ENCODE data around the gene KLHL25. TPM values are rescaled to one million over a fixed set of nuclear protein-coding genes. Genes with fewer than 3 reads are reported as not detected.

Gene KLHL25
- total RNA-seq, 1 donor from 2014 or later = 9.0 TPM

GRCh38 chr15:85777250-85778106, 17.2 kb downstream of the KLHL25 start:
- H3K4me3 Mint-ChIP-seq = no peak overlapping the region
- peaks cover 24% of the 10 kb centered on the region for H3K4me1 Mint-ChIP-seq
- no peaks in the 10 kb centered on the region for H3K9me3 Mint-ChIP-seq
- H3K27me3 Mint-ChIP-seq = no peaks in the 10 kb centered on the region
- DNase-seq = no peak
- no peaks in the 10 kb centered on the region for H3K36me3 Mint-ChIP-seq (ENCODE audit: low read depth)
- H3K27ac Mint-ChIP-seq = no peak overlapping the region
- intact Hi-C loops (cut with micrococcal nuclease) = no loop called here

GRCh38 chr15:85773970-85774369, 20.8 kb downstream of the KLHL25 start:
- Mint-ChIP-seq H3K27ac (no peak overlapping the region), H3K36me3 (ENCODE audit: low read depth) (no peaks in the 10 kb centered on the region), H3K9me3 (no peaks in the 10 kb centered on the region), H3K27me3 (no peaks in the 10 kb centered on the region), H3K4me1 (peaks cover 3% of the 10 kb centered on the region), H3K4me3 (no peak overlapping the region)
- intact Hi-C loops (cut with micrococcal nuclease) = no loop called here
- DNase-seq = no peak

DNA sequence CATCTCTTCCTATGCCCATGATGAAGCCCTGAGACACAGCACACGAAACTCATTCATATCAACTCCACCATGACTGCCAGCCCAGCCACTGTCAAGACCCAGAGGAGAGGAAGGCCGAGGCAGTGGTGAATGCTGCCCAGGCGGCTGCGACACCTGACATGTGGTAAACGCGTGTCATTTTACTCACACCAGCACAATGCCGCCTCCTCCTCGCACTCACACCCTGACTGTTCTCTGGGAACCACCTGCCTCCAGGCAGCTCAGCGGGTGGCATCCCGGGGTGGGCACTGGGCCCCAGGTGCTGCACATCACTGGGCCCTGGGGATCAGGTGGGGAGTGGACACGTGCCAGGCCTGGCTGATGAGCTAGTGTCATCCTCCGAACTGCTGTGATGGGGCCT, 21.5 kb downstream of the KLHL25 start:
- Mint-ChIP-seq H3K9me3 (no peaks in the 10 kb centered on the region), H3K4me1 (peaks cover 3% of the 10 kb centered on the region), H3K27me3 (no peaks in the 10 kb centered on the region), H3K36me3 (ENCODE audit: low read depth) (no peaks in the 10 kb centered on the region), H3K4me3 (no peak overlapping the region), H3K27ac (no peak overlapping the region)
- intact Hi-C loops (cut with micrococcal nuclease) = no loop called here
- no peak for DNase-seq

DNA sequence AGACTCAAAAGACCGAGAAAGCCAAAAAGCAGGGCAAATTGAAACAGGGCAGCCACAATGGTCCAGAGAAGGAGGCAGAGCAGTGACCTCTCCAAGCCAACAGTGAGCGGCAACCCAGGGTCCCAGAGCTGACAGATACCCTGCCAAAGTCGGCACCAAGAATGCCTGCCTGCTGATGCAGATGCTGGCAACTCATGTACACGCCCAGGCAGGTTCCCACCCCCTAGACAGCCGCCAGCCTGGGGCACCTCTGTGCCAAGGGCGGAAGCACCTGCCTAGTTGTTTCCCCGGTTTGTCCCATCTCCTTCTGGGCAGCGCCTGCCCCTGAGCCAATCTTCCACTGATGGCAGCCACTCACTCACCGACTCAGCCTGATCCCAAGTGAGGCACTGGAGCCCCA, 22.1 kb downstream of the KLHL25 start:
- no peaks in the 10 kb centered on the region for H3K36me3 Mint-ChIP-seq (ENCODE audit: low read depth)
- DNase-seq = no peak
- intact Hi-C loops (cut with micrococcal nuclease) = no loop called here
- no peaks in the 10 kb centered on the region for H3K9me3 Mint-ChIP-seq
- no peaks in the 10 kb centered on the region for H3K4me1 Mint-ChIP-seq
- no peak overlapping the region for H3K4me3 Mint-ChIP-seq
- H3K27me3 Mint-ChIP-seq = no peaks in the 10 kb centered on the region
- H3K27ac Mint-ChIP-seq = no peak overlapping the region

- H3K36me3 Mint-ChIP-seq (ENCODE audit: low read depth) = no peaks in the 10 kb centered on the region
- no peaks in the 10 kb centered on the region for H3K9me3 Mint-ChIP-seq
- H3K4me3 Mint-ChIP-seq = no peak overlapping the region
- no peak for DNase-seq
- H3K27ac Mint-ChIP-seq = no peak overlapping the region
- intact Hi-C loops (cut with micrococcal nuclease) = no loop called here
- H3K4me1 Mint-ChIP-seq = no peaks in the 10 kb centered on the region
- no peaks in the 10 kb centered on the region for H3K27me3 Mint-ChIP-seq
Observed at GRCh38 chr15:85771781-85772445, 22.8 kb downstream of the KLHL25 start.

DNA sequence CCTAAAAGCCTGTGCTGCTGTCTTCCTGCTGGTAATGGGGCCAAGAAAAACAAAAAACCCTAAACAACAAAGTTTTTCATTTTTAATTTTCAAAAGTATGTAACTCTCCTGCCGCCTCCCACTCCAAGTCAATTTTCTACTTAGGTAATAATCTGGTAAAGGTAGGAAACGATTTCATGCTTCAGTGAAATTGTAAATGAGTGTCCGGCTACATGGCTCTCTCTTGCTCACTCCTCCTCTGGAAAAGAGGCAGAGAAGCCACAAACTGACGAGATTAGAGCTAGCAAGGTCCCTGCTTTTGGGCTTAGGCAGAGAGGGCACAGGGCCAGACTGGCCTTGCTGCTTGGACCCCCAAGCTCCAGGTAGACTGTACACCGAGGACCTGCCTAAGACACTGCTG, 23.5 kb downstream of the KLHL25 start:
- no peak overlapping the region for H3K4me3 Mint-ChIP-seq
- no peaks in the 10 kb centered on the region for H3K27me3 Mint-ChIP-seq
- H3K27ac Mint-ChIP-seq = no peak overlapping the region
- no peaks in the 10 kb centered on the region for H3K36me3 Mint-ChIP-seq (ENCODE audit: low read depth)
- intact Hi-C loops (cut with micrococcal nuclease) = no loop called here
- no peaks in the 10 kb centered on the region for H3K9me3 Mint-ChIP-seq
- H3K4me1 Mint-ChIP-seq = no peaks in the 10 kb centered on the region
- DNase-seq = no peak

DNA sequence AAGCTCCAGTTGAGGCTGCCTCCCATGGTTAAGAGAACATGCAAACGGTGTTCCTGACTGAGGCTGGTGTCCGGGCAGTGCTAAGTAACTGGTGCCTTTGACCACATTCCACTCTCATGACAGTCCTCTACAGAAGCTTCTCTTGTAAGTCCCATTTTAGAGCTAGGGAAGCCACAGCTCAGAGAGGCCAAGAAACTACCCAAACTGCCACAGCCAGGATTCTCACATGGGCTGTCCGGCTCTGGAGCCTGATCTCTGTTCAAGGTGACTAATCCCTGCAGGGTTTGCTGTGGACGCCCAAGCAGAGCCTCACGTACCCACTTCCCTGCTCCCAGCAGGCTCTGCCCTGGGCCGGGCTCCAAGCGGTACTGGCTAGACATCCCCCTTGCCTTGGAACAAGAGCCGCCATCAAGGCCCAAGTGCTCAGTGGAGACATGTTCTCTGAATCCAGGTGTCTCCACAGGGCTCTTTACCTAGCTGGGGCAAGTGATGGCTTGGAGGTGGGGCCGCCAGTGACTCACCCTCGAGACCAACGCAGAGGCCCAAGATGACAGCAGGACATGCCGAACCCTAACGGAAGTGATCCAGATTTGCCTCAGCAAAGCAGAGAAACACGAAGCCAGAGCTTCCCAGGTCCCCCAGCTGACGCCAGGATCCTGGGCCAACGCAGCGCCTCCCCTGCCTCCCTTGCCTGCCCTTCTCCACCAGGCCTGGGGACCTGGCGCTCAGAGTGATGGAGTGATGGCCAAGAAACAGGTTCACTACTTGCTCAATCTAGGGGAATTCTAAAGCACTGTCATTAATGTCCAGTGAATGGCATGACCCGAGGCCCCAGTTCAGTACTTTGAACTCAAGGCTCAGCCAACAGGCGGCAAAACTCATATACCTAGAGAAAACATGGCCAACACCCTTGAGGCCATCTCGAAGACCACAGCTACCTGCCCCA, 24.4 kb downstream of the KLHL25 start:
- Mint-ChIP-seq H3K27ac (no peak overlapping the region), H3K27me3 (no peaks in the 10 kb centered on the region), H3K4me3 (no peak overlapping the region), H3K4me1 (no peaks in the 10 kb centered on the region), H3K36me3 (ENCODE audit: low read depth) (no peaks in the 10 kb centered on the region), H3K9me3 (no peaks in the 10 kb centered on the region)
- DNase-seq = no peak
- intact Hi-C loops (cut with micrococcal nuclease) = no loop called here

DNA sequence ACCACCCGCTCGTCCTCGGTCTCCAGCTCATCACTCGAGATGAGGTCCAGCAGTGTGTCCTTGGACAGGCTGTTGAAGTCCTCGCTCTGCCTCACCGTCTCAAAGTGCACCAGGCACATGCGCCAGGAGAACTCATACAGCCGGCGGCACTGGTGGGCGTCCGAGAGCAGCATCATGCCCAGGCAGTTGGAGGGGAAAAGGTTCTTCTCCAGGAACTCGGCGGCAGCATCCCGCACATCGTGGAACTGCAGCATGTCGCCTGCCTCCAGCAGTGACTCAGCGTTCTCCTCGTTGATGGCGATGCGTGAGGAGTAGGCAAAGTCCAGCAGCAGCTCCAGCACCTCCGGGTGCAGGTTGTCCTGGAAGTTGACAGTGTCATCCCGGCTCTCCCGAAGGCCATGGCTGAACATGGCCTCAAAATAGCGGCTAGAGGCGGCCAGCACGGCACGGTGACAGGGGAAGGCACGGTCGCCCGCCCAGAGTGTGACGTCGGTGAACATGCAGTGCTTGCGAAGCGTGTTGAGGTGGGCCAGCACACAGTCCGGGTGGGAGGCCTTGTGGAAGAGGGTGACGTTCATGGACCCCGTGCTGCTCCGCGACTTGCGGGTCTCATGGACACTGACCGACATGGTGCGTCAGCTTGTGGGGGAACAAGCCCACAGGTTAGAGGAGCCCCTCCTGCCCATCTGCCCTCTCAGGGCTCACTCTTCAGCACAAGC, 25.4 kb downstream of the KLHL25 start:
- H3K36me3 Mint-ChIP-seq (ENCODE audit: low read depth) = no peaks in the 10 kb centered on the region
- no peak overlapping the region for H3K27ac Mint-ChIP-seq
- H3K4me3 Mint-ChIP-seq = no peak overlapping the region
- DNase-seq = no peak
- H3K9me3 Mint-ChIP-seq = no peaks in the 10 kb centered on the region
- H3K4me1 Mint-ChIP-seq = no peaks in the 10 kb centered on the region
- H3K27me3 Mint-ChIP-seq = no peaks in the 10 kb centered on the region
- intact Hi-C loops (cut with micrococcal nuclease) = no loop called here

- Mint-ChIP-seq H3K4me3 (no peak overlapping the region), H3K36me3 (ENCODE audit: low read depth) (no peaks in the 10 kb centered on the region), H3K27ac (no peak overlapping the region), H3K4me1 (no peaks in the 10 kb centered on the region), H3K9me3 (no peaks in the 10 kb centered on the region), H3K27me3 (no peaks in the 10 kb centered on the region)
- DNase-seq = no peak
- intact Hi-C loops (cut with micrococcal nuclease) = no loop called here
Observed at GRCh38 chr15:85768595-85769168, 26.0 kb downstream of the KLHL25 start.

- H3K27ac Mint-ChIP-seq = no peak overlapping the region
- H3K36me3 Mint-ChIP-seq (ENCODE audit: low read depth) = no peaks in the 10 kb centered on the region
- H3K9me3 Mint-ChIP-seq = no peaks in the 10 kb centered on the region
- intact Hi-C loops (cut with micrococcal nuclease) = no loop called here
- DNase-seq = no peak
- H3K4me1 Mint-ChIP-seq = no peaks in the 10 kb centered on the region
- H3K4me3 Mint-ChIP-seq = no peak overlapping the region
- no peaks in the 10 kb centered on the region for H3K27me3 Mint-ChIP-seq
Observed at GRCh38 chr15:85767785-85768529, 26.8 kb downstream of the KLHL25 start.

- no peak for DNase-seq
- H3K4me3 Mint-ChIP-seq = no peak overlapping the region
- intact Hi-C loops (cut with micrococcal nuclease) = no loop called here
- H3K4me1 Mint-ChIP-seq = no peaks in the 10 kb centered on the region
- no peak overlapping the region for H3K27ac Mint-ChIP-seq
- H3K36me3 Mint-ChIP-seq (ENCODE audit: low read depth) = no peaks in the 10 kb centered on the region
- no peaks in the 10 kb centered on the region for H3K9me3 Mint-ChIP-seq
- H3K27me3 Mint-ChIP-seq = no peaks in the 10 kb centered on the region
Observed at GRCh38 chr15:85766001-85766831, 28.5 kb downstream of the KLHL25 start.

DNA sequence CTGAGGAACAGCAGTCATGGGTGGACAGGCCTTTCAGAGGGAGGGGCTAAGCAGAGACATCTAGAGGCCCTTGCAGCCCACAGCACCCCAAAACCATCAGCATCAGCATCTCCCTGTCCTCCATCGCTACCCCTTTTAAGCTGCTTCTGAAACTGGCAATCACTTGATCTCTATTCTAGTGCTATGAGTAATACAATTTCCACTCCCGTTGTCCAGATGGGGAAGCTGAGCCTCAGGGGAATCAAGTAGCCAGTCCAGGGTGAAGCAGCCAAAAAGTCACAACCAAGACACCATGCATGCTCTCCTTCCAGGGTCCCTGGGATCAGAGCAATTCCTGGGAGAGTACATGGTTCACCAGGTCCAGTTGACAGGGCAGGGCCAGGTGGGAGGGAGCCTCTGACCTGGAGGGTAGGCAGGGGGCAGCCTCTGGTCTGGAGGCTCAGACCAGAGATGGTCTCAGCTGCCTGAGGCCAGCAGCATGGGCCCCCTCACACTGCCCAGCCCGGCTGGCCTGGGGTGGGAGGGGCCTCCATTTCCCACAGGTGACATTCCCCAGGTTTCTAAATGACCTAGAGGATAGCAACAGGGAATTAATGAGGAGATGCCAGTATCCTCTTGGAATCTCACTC, 30.0 kb downstream of the KLHL25 start:
- Mint-ChIP-seq H3K4me3 (no peak overlapping the region), H3K4me1 (no peaks in the 10 kb centered on the region), H3K27me3 (no peaks in the 10 kb centered on the region), H3K9me3 (no peaks in the 10 kb centered on the region), H3K27ac (no peak overlapping the region), H3K36me3 (ENCODE audit: low read depth) (no peaks in the 10 kb centered on the region)
- intact Hi-C loops (cut with micrococcal nuclease) = no loop called here
- DNase-seq = no peak

Data from activated CD4-positive, alpha-beta T cell treated with anti-CD3 and anti-CD28 coated beads, Interleukin-2, amount 10 ng/mL, durations not matched to agents 24 days and 14 days (primary cell).